OCI-LY3 (cell line): ENCODE measurements around the gene NKAIN2.

Experiments used
- H2AFZ ChIP-seq: fragments of 200-600, 300-600 bp; shearing (Covaris generic); 2 replicates; pipeline ENCODE4 v1.6.0; 2014; ENCODE audit warnings: antibody characterized with exemption, low read depth, low read length
- H3K27ac ChIP-seq: fragments of 200-600, 300-600 bp; sonication (generic); 2 replicates; pipeline ENCODE4 v1.5.1; 2014; ENCODE audit warnings: mild to moderate bottlenecking, low read length, moderate library complexity, mixed read lengths
- H3K27me3 ChIP-seq: fragments of 200-600, 300-600 bp; sonication (generic); 2 replicates; pipeline ENCODE4 v1.6.1; 2014; ENCODE audit warnings: low read depth, low read length, mixed read lengths
- H3K36me3 ChIP-seq: fragments of 200-600, 300-600 bp; sonication (generic); replicated peaks from 2 replicates; pipeline ENCODE3; 2014; ENCODE audit warnings: low read depth, low read length, mixed read lengths
- H3K4me1 ChIP-seq: fragments of 300-600, 200-600 bp; sonication (generic); 2 replicates; pipeline ENCODE4 v1.6.1; 2014; ENCODE audit warnings: low read length, mixed read lengths
- H3K4me2 ChIP-seq: fragments of 200-600, 300-600 bp; sonication (generic); 2 replicates; pipeline ENCODE4 v1.6.1; 2014; ENCODE audit warnings: low read length, mixed read lengths
- H3K4me3 ChIP-seq: fragments of 300-600, 200-600 bp; sonication (generic); 2 replicates; pipeline ENCODE4 v1.5.1; 2014; ENCODE audit warnings: antibody characterized with exemption, mild to moderate bottlenecking, low read length, moderate library complexity
- H3K79me2 ChIP-seq: fragments of 300-600, 200-600 bp; shearing (Covaris generic); 2 replicates; pipeline ENCODE4 v1.6.1; 2014; ENCODE audit warnings: mild to moderate bottlenecking, low read length, mixed read lengths
- H3K9ac ChIP-seq: fragments of 300-600, 200-600 bp; shearing (Covaris generic); 2 replicates; pipeline ENCODE4 v1.6.0; 2014; ENCODE audit warnings: mild to moderate bottlenecking, low read length, moderate library complexity
- H3K9me3 ChIP-seq: fragments of 200-600, 300-600 bp; shearing (Covaris generic); 2 replicates; pipeline ENCODE4 v1.6.1; 2014; ENCODE audit warnings: low read length, mixed read lengths; ENCODE audit not compliant: insufficient read depth
- H4K20me1 ChIP-seq: fragments of 200-600, 300-600 bp; sonication (generic); 2 replicates; pipeline ENCODE4 v1.6.1; 2016; ENCODE audit warnings: low read length, mixed read lengths; ENCODE audit not compliant: insufficient read depth
- EZH2phosphoT487 ChIP-seq: fragments of 200-600 bp; shearing (Covaris generic); IDR thresholded peaks from 2 replicates; pipeline ENCODE4 v1.6.1; 2018; ENCODE audit warnings: antibody characterized with exemption, mixed run types, low read depth
- TF ChIP-seq, protein P1 (sequence below): fragments of 200-600, 300-600 bp; sonication (generic); IDR thresholded peaks from 2 replicates; pipeline ENCODE4 v1.5.1; 2014; ENCODE audit warnings: antibody characterized with exemption, low read length, low read depth

Gene NKAIN2

DNA sequence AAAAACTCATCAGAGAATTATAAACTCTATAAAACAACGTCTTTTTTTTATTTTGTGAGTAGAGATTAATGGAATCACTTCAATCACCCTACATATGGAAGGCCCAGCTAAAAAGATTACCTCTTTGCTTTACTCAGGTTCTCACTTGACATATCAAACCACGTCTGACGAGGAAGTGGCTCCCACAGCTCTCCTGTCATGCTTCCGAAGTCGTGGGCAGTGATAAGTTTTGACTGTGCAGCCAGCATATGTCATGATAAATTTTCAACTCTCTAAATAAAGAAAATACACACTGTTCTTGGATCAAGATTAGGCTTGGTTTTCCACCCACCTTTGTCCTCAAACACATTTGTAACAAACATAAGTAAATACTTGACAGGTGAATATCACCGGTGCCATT lies 879.1 kb downstream of the NKAIN2 start:
- H3K27me3 ChIP-seq, result no peaks in the 10 kb centered on the region
- H3K4me2 ChIP-seq, result no peak overlapping the region
- no peaks in the 10 kb centered on the region for H4K20me1 ChIP-seq
- no peak overlapping the region for H2AFZ ChIP-seq
- H3K4me1 ChIP-seq, result no peaks in the 10 kb centered on the region
- no peak overlapping the region for H3K4me3 ChIP-seq
- no peaks in the 10 kb centered on the region for H3K36me3 ChIP-seq
- H3K9ac ChIP-seq, result no peak overlapping the region
- no peaks in the 10 kb centered on the region for H3K79me2 ChIP-seq
- H3K27ac ChIP-seq, result no peak overlapping the region
- no peak for TF ChIP-seq EZH2phosphoT487
- TF ChIP-seq, protein P1, sequence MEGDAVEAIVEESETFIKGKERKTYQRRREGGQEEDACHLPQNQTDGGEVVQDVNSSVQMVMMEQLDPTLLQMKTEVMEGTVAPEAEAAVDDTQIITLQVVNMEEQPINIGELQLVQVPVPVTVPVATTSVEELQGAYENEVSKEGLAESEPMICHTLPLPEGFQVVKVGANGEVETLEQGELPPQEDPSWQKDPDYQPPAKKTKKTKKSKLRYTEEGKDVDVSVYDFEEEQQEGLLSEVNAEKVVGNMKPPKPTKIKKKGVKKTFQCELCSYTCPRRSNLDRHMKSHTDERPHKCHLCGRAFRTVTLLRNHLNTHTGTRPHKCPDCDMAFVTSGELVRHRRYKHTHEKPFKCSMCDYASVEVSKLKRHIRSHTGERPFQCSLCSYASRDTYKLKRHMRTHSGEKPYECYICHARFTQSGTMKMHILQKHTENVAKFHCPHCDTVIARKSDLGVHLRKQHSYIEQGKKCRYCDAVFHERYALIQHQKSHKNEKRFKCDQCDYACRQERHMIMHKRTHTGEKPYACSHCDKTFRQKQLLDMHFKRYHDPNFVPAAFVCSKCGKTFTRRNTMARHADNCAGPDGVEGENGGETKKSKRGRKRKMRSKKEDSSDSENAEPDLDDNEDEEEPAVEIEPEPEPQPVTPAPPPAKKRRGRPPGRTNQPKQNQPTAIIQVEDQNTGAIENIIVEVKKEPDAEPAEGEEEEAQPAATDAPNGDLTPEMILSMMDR, result no peak
- H3K9me3 ChIP-seq, result no peaks in the 10 kb centered on the region

DNA sequence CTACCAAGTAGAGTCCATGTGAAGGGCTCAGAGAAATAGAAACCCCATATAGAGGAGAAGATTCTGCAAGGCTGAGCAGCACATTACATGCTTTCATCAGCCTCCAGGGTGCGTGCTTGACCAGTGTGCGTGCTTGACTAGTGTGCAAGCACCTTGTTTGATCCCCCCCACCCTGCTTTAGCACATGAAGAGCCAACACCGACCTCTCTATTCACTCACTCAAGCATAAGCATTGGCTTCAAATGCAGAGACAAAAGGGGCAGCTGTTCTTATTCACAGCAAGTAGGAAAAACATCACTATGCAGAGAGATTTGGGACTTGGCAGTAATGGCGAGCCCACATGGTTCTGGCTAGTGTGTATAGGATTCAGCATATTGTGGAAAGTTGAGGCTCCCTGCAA lies 879.8 kb downstream of the NKAIN2 start:
- TF ChIP-seq EZH2phosphoT487, result no peak
- TF ChIP-seq, protein P1, result no peak
- H2AFZ ChIP-seq, result no peak overlapping the region
- no peaks in the 10 kb centered on the region for H3K4me1 ChIP-seq

DNA sequence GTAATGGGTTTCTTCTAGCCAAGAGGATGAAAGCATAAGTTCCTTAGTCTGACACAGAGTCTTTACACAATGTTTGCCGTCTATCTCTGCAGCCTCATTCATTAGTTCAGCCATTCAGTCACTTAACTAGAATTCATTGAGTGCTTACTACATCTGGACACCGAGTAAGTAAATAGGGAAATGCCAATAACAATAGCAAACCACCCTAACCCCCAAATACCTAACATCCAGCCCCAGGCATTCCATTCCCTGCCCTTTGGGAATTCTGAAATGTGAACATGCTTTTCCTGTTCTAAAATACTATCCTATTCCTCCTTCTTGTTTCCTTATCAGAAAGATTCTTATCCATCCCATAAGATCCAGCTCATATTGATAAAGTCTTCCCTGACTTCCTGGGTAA lies 881.0 kb downstream of the NKAIN2 start:
- H3K79me2 ChIP-seq, result no peaks in the 10 kb centered on the region
- no peak overlapping the region for H2AFZ ChIP-seq
- no peak overlapping the region for H3K4me2 ChIP-seq
- no peaks in the 10 kb centered on the region for H4K20me1 ChIP-seq
- H3K4me1 ChIP-seq, result no peaks in the 10 kb centered on the region
- H3K4me3 ChIP-seq, result no peak overlapping the region
- no peak for TF ChIP-seq EZH2phosphoT487
- TF ChIP-seq, protein P1, result no peak
- no peaks in the 10 kb centered on the region for H3K27me3 ChIP-seq
- H3K36me3 ChIP-seq, result no peaks in the 10 kb centered on the region
- no peak overlapping the region for H3K9ac ChIP-seq
- no peaks in the 10 kb centered on the region for H3K9me3 ChIP-seq
- no peak overlapping the region for H3K27ac ChIP-seq

More for the DNA sequence above, 879.8 kb downstream of the NKAIN2 start:
- no peaks in the 10 kb centered on the region for H3K36me3 ChIP-seq
- H3K4me3 ChIP-seq, result no peak overlapping the region
- H3K9me3 ChIP-seq, result no peaks in the 10 kb centered on the region
- H3K79me2 ChIP-seq, result no peaks in the 10 kb centered on the region
- no peak overlapping the region for H3K9ac ChIP-seq
- no peaks in the 10 kb centered on the region for H3K27me3 ChIP-seq
- no peak overlapping the region for H3K27ac ChIP-seq
- no peaks in the 10 kb centered on the region for H4K20me1 ChIP-seq
- H3K4me2 ChIP-seq, result no peak overlapping the region

DNA sequence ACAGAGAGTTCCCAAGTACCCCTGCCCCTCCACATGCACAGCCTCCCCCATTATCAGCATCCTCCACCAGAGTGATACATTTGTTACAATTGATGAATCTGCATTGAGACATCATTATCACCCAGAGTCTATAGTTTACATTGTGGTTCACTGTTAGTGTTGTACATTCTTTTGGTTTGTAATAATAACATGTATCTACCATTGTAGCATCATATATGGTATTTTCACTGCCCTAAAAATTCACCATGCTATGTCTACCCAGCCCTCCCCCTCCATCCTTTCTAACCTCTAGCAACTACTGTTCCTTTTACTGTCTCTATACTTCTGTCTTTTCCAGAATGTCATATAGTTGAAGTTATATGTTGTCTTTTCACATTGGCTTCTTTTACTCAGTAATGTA lies 884.7 kb downstream of the NKAIN2 start:
- Histone ChIP-seq H3K4me1 (no peaks in the 10 kb centered on the region), H3K4me2 (no peak overlapping the region), H3K79me2 (no peaks in the 10 kb centered on the region), H4K20me1 (no peaks in the 10 kb centered on the region), H3K27ac (no peak overlapping the region), H3K27me3 (no peaks in the 10 kb centered on the region), H3K36me3 (no peaks in the 10 kb centered on the region), H2AFZ (no peak overlapping the region), H3K9me3 (no peaks in the 10 kb centered on the region), H3K9ac (no peak overlapping the region), H3K4me3 (no peak overlapping the region)
- TF ChIP-seq, protein P1, result no peak
- no peak for TF ChIP-seq EZH2phosphoT487
